ENCODE measurements around the gene DIPK1B. TPM values are rescaled to one million over a fixed set of nuclear protein-coding genes. Genes with fewer than 3 reads are reported as not detected.
A peak's percentile ranks its signal among the peaks of the same experiment; 100 is the strongest.

The DIPK1B gene
- total RNA-seq, 6 experiments from 2014 or later = not detected

GRCh38 chr9:136719195-136719880 is 7.0 kb downstream of the DIPK1B start:
- Mint-ChIP-seq H3K27me3 (ENCODE audit: insufficient read depth) (peaks cover 8% of the 10 kb centered on the region), H3K4me3 (no peak overlapping the region), H3K9me3 (no peaks in the 10 kb centered on the region), H3K4me1 (ENCODE audit: low read depth) (peaks cover 16% of the 10 kb centered on the region), H3K36me3 (ENCODE audit: low read depth) (peaks cover 9% of the 10 kb centered on the region), H3K27ac (no peak overlapping the region)
- TF ChIP-seq CTCF (IDR thresholded peaks at IDR 0.05) = no peak
- DNase-seq = no peak

DNA sequence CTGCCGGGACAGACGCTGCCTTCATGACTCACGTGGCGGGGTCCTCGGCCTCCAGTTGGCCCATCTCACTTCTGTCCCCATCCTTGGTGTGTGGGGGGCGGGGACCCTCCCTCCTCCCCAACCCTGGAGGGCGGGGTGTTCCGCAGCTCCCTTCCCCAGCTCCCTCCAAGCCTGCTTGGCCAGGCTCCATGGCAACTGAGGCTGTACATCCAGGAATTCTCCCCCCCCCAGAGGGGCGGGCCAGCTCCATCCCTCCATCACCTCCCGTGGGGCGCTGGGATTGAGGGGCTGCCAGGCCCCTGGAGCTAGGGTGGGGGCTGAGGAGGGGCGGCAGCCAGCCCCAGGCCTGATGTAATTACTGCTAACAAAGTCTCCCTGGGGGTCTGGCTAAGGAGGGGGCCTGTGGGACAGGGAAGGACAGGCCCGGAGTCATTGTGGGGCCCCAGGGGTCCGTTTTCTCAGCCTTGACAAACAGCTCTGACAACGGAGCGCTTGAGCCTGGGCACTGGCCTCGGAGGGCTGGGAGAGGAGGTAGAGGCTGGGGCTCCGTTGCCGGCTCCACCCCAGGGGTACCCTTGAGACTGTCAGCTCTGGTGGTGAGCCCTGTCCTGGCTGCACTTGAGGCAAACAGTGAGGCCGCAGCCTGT is 8.0 kb downstream of the DIPK1B start:
- no peak for DNase-seq
- no peak for TF ChIP-seq CTCF (IDR thresholded peaks at IDR 0.05)
- no peak overlapping the region for H3K4me3 Mint-ChIP-seq
- H3K27ac Mint-ChIP-seq = no peak overlapping the region
- peaks cover 18% of the 10 kb centered on the region for H3K4me1 Mint-ChIP-seq (ENCODE audit: low read depth)
- peaks cover 8% of the 10 kb centered on the region for H3K27me3 Mint-ChIP-seq (ENCODE audit: insufficient read depth)
- no peaks in the 10 kb centered on the region for H3K9me3 Mint-ChIP-seq
- H3K36me3 Mint-ChIP-seq (ENCODE audit: low read depth) = peaks cover 14% of the 10 kb centered on the region

- Mint-ChIP-seq H3K36me3 (ENCODE audit: low read depth) (peaks cover 14% of the 10 kb centered on the region), H3K27me3 (ENCODE audit: insufficient read depth) (peaks cover 8% of the 10 kb centered on the region), H3K9me3 (no peaks in the 10 kb centered on the region), H3K27ac (peak overlapping the region; percentile 58), H3K4me3 (no peak overlapping the region), H3K4me1 (ENCODE audit: low read depth) (peaks cover 22% of the 10 kb centered on the region)
- no peak for DNase-seq
- TF ChIP-seq CTCF (IDR thresholded peaks at IDR 0.05) = no peak
Measured at GRCh38 chr9:136720898-136721338, 8.5 kb downstream of the DIPK1B start.

DNA sequence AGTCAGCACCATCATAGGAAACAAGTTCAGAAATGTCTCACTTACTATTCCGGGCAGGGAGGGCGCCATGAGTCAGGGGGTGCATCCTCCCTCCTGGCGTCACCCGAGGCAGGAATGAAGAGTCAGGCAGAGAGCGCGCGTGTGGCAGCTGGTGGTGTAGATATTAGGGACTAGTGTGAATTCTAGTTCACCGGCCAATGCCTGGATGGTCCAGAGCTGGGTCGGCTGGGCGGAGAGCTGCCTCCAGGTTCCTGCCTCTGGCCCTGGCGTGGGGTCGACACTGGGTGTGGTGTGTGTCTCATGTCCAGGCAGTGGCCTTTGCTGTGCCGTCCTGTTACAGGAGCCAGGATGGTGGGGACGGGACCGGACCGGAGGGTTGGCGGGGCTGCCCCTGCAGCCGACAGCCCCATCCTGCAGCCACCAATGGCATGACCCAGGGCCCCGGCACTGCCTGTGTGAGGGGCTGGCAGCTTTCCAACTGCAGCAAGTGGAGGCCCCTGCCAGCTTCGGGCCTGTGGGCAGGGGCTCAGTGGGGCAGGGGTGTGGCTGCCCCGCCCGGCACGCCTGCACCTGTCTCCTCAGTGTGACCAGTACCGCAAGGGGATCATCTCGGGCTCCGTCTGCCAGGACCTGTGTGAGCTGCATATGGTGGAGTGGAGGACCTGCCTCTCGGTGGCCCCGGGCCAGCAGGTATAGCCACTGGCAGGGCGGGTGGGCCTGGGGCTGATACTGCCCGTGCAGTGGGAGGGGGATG is 9.1 kb downstream of the DIPK1B start:
- Mint-ChIP-seq H3K27ac (peak overlapping the region; percentile 58), H3K27me3 (ENCODE audit: insufficient read depth) (peaks cover 9% of the 10 kb centered on the region), H3K4me1 (ENCODE audit: low read depth) (peaks cover 28% of the 10 kb centered on the region), H3K4me3 (no peak overlapping the region), H3K36me3 (ENCODE audit: low read depth) (peaks cover 17% of the 10 kb centered on the region), H3K9me3 (no peaks in the 10 kb centered on the region)
- 0 out of 2 replicates have a peak, but pooled peaks have one; percentile 6 for TF ChIP-seq CTCF (IDR thresholded peaks at IDR 0.05)
- peak; percentile 76 for DNase-seq

DNA sequence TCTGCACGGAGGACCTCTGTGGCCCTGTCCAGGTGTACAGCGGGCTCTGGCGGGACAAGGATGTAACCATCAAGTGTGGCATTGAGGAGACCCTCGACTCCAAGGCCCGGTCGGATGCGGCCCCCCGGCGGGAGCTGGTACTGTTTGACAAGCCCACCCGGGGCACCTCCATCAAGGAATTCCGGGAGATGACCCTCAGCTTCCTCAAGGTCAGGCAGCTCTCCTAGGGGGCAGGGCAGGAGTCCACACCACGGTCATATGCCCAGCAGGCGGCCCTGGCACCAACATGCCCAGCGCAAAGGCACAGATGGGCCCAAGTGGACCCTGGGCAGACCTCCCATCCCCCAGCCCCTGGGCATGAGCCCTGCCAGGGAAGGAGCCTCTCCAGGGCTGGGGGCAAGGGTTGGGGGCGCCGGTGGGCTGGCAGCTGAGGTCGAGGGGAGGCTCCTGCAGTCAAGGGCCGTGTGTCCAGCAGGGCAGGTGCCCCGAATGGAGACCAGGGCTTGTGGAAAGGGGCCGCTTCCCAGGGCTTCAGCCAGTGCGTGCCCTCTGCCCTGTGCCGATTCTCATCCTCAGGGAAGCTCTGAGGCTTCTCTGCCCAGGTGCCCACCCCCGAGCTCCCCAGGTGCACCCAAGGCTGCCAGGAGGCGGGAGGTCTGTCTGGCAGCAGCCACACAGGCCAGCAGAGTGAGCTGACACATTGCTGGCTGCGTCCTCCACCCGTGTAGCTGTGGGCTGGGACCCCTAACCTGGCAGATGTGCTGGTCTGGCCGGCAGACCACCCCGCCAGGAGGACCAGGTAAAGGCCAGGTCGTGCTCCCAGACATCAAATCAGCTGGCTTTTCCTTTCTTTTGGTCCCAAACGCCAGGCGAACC is 10.0 kb downstream of the DIPK1B start:
- no peak for DNase-seq
- H3K4me3 Mint-ChIP-seq = no peak overlapping the region
- H3K9me3 Mint-ChIP-seq = peaks cover under 1% of the 10 kb centered on the region; the same call in 1 of the 2 replicates
- H3K36me3 Mint-ChIP-seq (ENCODE audit: low read depth) = peaks cover 26% of the 10 kb centered on the region
- TF ChIP-seq CTCF (IDR thresholded peaks at IDR 0.05) = no peak
- peaks cover 13% of the 10 kb centered on the region for H3K27me3 Mint-ChIP-seq (ENCODE audit: insufficient read depth)
- H3K27ac Mint-ChIP-seq = no peak overlapping the region
- peaks cover 35% of the 10 kb centered on the region for H3K4me1 Mint-ChIP-seq (ENCODE audit: low read depth)
